Esophagus squamous epithelium (tissue), 4 donors: ENCODE results near the gene MAN2C1.

Experiments
- CTCF ChIP-seq, 6 experiments: fragments of 450-650 bp in 4 of 6; fragments of 200-600 bp in 2 of 6; sonication (generic) in 2 of 6; IDR thresholded peaks; one replicate each; pipeline ENCODE4 v1.5.1; 2016 to 2019; ENCODE audit warnings: antibody characterized with exemption in 6 of 6, mild to moderate bottlenecking in 4 of 6, moderate library complexity in 4 of 6
- POLR2A ChIP-seq, 4 donors: fragments of 450-650 bp; IDR thresholded peaks; one replicate each; pipeline ENCODE4 v1.6.1; 2017; ENCODE audit warnings: antibody characterized with exemption in 4 of 4, mild to moderate bottlenecking in 4 of 4, moderate library complexity in 3 of 4

- TF ChIP-seq CTCF (IDR thresholded peaks at IDR 0.05) (peak; percentile 68 to 83 (median 78)), POLR2A (IDR thresholded peaks at IDR 0.05) (peak in 3 of 4 donors; percentile 48 to 84 (median 83))
Observed at GRCh38 chr15:75367913-75368688, at the start of gene MAN2C1.
